Activated CD4-positive, alpha-beta T cell treated with anti-CD3 and anti-CD28 coated beads, Interleukin-10, Interleukin-2, amounts not matched to agents 100 ng/mL and 50 ng/mL, durations not matched to agents 16 hours and 8 hours (primary cell): ENCODE data around the gene MISP3.

Experiments used
- DNase-seq: peaks from one replicate; pipeline ENCODE4 v3.0.0-alpha.2; 2020

Gene MISP3

DNA sequence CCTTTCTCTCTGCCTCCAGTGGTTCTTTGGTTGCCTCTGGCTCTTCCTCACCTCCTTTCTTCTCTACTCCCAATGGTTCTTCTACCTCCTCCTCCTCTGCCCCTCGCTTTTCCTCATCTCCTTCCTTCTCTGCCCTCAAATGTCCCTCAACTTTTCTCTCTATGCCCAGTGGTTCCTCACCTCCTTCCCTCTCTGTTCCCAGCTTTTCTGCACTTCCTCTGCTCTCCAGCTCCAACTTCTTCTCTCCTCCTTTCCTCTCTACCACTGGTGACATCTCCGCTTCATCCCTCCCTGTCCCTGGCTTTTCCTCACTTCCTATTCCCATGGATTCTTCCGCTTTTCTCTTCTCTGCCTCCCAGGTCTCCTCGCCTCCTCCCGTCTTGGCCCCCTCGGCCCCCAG is 18.5 kb upstream of the MISP3 start:
- DNase-seq: no peak

DNA sequence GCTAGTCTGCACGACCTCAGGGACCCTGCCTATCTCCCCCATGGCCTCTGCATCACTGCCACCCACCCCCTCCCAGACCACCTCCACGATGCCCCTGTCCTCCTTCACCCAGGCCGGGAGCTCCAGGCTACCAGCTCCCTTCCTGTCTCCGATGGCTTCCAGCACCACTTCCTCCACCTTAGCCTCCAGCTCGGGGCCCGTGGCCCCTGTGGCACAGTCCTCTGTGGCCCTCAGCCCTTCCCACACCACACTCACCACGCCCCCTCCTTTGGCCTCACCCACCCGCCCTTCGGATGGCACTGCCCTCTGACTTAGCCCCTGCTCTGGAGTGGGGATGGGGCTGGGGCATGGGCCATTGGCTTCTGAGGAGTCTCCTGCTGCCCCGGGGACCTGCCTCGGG is 17.9 kb upstream of the MISP3 start:
- no peak for DNase-seq

DNA sequence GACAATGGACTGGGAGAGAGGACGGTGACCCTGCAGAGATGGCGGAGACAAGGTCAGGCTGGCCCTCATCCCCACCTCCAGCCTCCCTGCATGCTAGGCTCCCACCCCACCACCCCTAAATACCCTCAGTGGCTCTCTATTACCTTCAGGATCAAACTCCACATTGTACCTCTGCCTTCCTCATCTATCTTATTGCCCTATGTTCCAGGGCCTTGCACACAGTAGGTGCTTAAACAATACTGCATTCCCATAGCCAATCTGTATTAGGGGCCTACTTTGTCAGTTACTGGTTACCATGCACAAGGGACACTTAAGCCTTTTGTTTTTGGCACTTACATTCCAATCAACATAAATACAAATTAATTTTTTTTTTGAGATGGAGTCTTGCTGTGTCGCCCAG is 17.2 kb upstream of the MISP3 start:
- DNase-seq: no peak

DNA sequence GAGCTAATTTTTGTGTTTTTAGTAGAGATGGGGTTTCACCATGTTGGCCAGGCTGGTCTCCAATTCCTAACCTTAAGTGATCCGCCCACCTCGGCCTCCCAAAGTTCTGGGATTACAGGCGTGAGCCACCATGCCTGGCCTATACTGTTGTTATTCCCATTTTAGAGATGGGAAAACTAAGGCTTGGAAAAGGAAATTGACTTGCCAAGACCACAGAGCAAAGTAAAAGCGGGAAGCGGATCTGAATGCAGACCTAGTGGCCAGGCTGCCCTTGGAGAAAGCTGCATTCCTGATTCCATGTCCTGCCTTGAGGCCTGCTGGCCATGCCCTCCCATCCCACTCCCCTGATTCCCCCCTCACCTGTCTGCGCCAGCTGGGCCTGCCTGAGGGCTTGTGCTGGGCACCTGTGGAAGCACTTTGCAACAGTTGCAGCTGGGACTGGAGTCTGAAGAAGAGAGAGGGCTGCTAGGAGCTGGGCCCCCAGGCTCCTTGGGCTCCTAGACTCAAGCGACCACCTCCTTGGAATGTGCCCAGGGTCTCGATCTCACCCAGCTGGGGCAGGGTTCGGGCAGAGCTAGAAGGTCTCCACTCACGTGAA is 16.4 kb upstream of the MISP3 start:
- no peak for DNase-seq

DNA sequence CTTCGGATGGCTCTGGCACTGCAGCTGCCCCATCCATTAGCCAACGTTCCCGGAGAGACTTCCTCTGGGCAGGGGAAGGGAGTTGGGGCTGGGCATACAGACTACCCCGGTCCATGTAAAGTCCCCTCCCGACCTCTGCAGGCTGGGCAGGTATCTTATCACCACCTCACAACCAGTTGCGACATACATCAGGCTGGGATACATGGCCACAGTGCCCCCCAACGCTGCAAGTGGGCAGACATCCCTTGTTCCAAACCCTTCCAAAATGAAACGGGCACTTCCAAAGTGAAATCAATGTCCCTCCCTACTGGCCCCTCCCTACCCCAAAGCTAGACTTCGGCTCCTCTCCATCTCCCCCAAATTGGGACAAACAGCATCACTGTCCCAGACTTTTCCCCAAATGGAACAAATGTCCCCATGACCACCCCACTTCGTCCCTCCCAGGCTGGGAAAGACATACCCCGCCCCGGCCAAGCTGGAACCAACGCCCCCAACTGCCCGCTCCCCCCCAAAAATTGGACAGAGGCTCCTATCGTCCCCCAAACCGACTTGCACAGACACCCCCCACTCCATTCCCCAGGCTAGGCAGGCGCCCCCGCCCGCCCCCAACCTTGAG is 15.7 kb upstream of the MISP3 start:
- DNase-seq: no peak

DNA sequence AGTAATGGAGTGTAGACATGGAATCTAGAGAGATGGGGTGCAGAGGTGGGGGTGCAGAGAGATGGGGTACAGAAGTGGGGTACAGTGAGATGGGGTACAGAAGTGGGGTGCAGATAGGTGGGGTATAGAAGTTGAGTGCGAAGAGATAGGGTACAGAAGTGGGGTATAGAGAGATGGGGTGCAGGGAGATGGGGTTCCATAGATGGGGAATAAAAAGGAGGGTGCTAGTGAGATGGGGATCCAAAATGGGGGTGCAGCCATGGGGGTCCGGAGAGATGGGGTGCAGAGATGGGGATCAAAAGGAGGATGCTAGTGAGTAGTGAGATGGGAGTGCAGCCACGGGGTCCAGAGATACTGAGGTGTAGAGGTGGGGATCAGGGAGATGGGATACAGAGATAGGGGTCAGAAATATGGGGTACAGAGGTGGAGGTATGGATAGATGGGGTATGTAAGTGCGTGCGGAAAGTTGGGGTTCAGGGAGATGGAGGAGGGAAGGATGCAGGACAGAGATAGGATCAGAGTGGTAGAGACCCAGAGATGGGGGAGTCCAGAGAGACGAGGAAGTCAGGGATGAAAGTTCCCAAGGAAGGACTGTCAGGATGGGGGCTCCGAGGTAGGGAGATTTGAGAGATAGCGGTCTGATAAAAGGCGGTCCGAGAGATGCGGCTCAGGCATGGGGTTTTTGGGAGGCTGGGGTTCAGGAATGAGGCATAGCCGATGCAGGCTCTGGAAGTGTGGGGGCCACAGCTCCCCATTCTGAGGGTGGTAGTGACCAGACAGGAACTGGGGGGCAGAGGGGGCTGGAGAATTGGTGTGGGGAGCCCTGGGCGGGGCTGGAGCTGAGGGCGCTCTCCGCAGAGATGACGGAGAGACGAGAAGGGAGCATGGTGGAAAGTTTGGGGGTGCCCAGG is 14.1 kb upstream of the MISP3 start:
- DNase-seq: no peak

DNA sequence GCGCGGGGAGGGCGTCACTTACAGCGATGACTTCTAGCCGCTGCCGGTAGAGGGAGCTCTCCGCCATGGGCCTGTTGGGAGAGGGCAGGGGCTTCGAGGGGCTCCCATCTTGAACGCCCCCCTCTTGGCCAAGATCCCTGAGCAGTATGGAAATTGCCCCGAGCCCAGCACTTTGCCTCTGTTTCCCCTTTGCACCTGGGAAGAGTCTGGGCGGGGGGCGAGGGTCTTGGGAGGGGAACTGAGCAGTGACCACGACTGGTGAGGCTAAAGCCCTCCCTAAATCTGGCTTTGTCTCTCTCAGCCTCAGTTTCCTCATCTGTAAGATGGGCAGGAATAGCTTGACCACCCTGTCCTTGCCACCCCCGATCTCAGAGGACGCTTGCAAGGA is 13.5 kb upstream of the MISP3 start:
- peak; percentile 52 for DNase-seq

DNA sequence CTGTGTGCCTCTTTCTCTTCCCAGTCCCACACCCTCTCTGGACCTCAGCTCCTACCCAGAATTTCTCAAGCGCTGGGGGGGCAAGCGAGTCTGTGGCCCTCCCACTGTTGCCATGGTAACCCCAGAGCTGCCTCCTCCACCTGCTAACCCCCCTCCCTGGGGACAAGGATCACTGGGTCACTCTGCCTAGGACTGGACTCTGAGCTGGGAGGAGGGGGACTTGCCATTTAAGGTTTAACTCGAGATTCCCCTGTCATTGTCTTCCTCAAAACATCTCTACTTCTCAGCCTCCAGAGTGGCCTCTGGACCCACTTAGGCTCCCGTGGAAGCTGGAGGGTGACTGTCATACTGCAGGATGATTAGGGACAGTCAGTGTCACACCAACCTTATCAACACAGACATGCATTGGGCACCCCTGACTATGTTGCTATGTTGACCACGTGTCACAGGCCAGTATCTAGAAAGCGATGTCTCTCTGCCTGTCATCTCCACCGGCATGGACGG is 12.9 kb upstream of the MISP3 start:
- no peak for DNase-seq

DNA sequence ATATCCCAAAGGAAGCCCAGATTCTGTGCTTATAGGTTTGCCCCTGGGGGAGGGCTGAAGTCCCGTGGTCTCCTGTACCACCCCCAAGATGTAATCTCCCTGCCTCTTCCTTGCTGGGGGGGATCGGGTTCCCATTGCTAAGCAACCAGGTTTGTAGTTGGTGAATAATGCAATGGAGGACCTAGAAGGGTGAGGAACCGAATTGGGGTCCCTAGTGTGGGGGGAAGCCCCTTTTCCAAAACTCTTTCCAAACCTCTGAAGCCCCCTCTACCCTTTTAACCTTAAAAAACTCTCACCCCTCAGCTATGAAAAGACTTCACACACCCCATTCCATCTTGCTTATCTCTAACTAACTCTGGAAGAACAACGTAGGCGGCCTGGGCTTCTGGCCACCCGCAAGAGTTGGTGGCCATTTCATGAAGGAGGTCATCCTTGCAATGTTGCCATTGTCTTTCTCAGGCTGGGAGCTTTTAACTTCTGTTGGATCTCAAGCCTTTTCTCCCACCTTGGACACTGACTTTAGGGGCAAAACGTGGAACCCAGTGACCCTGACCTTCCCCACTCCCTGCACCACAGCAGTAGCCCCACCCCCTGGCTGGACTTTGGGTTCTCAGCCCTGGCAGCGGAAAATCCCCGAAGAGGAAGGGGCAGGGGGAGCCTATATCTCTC is 11.4 kb upstream of the MISP3 start:
- no peak for DNase-seq

DNA sequence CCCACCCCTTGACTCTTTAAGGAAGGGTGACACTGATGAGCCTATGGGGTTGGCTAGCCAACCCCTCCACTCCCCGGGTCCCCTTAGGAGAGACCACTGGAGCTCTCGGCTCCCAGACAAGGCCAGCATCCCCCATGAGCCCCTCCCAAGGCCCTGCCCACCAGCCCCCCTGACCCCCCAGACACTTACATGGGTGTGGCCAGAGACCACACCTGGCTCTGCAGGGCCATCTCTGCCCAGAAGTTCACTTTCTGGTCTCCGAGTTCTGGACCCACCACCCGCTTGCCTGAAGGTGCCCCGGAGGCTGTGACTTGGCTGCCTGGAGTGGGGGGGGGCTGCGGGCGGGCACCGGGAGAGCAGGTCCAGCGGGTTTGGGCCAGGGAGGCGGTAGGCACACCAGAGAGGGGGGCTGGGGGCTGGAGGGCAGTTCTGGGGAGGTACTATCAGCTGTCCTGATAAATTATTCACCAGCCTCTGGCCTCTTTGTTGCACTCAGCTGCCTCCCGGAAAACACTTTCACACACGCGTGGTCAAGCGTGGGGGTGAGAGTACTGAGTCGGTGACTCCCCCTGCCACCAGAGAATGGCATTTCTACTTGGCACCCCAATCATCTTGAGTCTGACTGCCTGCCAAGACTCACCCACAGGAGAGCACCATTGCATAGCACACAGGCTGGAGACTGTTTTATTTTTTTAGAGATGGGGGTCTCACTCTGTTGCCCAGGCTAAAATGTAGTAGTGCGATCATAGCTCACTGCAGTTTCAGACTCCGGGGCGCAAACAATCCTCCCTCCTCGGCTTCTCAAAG is 10.6 kb upstream of the MISP3 start, which contains the start of gene PALM3:
Gene PALM3 (minus strand): TSS at position 326 of the 807 bp plus-strand sequence. CDS start 96 bp downstream, at position 230.
- DNase-seq: no peak

DNA sequence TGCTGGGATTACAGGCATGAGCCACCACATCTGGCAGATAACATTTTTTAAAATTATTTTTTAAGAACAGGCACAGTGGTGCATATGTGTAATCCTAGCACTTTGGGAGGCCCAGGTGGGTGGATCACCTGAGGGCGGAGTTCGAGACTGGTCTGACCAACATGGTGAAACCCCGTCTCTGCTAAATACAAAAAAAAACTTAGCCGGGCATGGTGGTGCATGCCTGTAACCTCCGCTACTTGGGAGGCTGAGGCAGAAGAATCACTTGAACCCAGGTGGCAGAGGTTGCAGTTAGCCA is 10.1 kb upstream of the MISP3 start:
- no peak for DNase-seq

DNA sequence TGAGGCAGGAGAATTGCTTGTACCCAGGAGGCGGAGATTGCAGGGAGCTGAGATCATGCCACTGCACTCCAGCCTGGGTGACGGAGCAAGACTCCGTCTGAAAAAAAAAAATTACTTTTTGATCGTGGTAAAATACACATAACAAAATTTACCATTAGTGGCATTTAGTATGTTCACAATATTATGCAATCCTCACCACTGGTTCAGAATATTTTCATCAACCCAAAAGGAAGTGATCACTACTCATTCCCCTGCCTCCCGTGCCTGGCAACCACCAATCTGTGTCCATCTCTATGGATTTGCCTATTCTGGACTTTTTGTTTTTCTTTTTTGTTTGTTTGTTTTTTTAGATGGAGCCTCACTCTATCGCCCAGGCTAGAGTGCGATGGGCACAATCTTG is 9.5 kb upstream of the MISP3 start:
- DNase-seq: no peak

DNA sequence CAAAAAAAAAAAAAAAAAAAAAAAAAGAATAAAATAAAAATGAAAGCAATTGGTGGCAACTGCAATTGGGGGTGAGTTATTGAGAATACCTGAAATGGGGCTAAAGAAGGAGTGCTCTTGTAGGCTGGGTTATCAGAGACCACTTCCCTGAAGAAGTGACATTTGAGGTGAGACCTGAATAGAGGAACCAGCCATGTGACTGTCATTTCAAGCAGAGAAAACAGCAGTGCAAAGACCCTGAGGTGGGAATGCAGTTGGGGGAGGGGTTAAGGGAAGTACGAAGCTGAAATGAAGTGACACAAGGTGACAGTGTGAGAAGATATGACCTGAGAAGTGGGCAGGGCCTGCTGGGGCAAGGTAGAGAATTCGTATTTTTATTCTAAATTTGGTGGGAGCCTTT is 6.5 kb upstream of the MISP3 start:
- DNase-seq: no peak

DNA sequence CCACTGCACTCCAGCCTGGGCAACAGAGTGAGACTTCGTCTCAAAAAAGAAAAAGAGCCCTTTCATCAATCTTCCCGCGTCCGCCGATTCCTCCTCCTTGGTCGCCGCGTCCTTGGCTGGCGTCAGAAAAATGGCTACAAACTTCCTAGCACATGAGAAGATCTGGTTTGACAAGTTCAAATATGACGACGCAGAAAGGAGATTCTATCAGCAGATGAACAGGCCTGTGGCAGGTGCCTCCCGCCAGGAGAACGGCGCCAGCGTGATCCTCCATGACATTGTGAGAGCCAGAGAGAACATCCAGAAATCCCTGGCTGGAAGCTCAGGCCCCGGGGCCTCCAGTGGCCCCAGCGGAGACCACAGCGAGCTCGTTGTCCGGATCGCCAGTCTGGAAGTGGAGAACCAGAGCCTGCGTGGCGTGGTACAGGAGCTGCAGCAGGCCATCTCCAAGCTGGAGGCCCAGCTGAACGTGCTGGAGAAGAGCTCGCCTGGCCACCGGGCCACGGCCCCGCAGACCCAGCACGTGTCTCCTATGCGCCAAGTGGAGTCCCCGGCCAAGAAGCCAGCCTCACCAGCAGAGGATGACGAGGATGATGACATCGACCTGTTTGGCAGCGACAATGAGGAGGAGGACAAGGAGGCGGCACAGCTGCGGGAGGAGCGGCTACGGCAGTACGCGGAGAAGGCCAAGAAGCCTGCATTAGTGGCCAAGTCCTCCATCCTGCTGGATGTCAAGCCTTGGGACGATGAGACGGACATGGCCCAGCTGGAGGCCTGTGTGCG is 2.1 kb upstream of the MISP3 start:
- DNase-seq: no peak

DNA sequence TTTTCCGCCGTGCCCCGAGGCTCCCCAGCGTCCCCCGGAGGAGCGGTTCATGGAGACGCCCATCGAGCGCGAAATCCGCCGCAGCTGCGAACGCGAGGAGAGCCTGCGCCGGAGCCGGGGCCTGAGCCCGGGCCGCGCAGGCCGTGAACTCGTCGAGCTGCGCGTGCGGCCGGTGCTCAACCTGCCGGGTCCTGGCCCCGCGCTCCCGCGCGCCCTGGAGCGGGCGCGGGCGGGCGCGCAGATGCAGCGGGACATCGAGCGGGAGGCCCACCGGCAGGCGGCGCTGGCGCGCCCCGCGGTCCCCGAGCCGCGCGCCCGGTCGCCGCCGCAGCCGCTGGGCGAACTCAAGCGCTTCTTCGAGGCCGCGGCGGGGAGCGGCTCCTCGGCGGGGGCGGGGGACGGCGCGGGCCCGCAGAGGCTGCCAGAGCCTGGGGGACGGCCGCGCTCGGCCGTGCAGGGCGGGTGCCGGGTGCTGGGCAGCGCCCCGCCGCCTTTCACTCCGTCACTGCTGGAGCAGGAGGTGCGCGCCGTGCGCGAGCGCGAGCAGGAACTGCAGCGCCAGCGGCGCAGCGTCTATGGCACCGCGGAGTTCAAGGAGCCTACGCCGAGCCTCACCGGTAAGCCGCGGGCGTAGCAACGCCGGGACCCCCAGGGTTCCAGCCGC is 807 bp downstream of the MISP3 start:
- peak; percentile 87 for DNase-seq

DNA sequence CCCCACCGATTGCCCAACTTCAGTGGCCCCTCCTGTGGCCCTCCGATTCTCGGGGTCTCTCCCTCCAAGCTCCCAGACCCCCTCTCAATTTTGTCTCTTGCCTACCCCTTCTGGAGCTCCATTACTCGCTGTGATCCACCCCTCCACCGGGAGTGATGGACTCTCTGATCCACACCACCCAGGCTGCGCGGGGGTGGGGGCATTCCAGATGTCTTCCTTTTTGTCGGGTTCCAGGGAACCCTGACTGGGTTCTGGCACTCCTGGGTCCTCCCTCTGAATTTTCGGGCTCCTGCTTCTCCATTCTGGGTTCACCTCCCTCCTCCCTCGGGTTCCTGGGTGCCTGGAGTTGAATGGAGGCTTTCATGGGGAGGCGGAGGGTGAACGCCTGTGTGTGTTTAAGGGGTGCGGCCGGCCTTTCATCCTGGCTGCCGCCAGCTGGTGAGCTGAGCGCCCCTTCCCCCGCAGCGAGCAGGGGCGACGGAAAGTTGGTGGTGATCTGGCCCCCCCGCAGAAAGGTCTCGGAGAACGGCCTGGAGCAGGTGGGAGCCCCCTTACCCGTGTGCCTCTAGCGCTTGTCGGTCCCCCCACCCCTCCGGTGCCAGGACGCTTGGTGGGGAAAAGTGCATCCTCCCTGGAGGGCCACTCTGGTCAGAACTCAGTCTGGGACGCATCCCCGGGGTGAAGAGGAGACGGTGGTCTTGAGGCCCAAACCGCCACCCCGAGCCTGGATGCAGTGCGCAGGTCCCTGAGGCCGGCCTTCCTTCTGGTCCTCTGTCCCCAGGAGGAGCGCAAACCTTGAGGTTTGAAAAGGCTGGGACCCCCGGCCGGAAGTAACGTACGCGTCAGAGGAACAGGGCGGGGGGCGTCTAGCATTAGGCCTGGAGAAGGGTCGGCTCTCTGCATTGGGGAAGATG is 1.6 kb downstream of the MISP3 start:
- DNase-seq: peak; percentile 35

DNA sequence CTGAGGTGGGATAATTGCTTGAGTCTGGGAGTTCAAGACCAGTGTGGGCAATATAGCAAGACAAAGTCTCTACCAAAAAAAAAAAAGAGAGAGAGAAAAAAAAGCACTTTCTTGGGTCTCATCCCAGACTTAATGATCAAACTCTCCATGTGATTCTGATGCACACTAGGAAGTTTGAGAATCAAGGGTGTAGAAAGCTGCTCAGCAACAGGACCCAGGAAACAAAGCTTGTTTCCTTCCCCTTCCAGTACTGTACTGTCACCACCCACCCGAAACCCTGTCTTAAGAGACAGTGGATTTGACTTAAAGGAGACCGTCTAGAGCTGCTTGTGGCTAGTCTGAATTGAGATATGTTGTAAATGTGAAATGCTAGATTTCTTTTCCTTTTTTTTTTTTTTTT is 5.8 kb downstream of the MISP3 start:
- DNase-seq: no peak

DNA sequence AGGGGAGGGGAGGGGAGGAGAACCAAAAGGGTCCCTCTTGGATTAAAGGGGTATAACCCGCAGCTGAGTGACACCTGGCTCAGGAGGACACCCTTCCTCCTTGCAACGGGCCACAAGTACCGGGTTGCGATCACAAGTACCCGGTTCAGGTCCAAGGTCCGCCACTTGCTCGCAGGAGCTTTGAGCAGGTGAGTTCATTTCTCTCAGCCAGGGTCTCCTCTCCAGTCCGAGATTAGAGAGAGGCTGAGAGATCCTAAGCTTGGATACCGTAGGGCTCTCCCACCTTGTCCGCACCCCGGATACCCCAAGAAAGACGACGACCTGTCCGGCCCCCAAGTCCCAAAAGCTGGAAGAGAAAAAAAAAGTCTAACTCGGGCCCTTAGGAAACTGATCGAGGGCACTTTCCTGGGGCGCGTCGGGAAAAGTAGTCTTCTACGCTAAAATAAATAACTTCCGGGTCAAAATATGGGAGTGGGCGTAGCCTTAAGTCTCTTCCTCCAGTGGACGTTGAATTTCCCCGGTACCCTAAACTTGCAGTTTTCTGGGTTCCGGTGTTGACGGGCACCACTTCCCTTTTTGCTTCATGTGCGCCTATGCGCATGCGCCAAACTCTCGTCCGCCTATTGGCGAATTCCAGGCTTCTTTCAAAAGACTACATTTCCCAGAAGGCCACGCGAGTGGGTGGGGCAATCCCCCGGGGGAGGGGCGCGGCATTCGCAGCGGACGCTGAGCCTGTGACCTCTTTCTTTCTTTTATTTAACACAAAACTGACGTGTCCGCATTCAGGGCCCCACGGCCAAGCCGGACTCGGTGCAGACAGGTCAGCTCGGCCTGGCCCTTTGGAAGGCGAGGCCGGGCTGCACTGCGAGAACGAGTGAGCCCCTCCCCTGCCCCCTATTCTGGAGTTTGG is 8.6 kb downstream of the MISP3 start:
- DNase-seq: peak; percentile 100
